Panc1 (cell line): Measurements from ENCODE around the gene EME2. TPM values are rescaled to one million over a fixed set of nuclear protein-coding genes. Genes with fewer than 3 reads are reported as not detected.

Source experiments
- ATAC-seq: fragments of 200-7000 bp; cut with Tn5 transposase; 2 replicates; pipeline ENCODE4 v1.9.1; 2020; ENCODE audit warnings: mild to moderate bottlenecking, moderate library complexity
- BruUV-seq: library from RNA; stranded (reverse); fragments of 400-500 nt; replicated peaks from 2 replicates; lab custom pipeline; 2021; lab: Mats Ljungman, UMichigan
- CTCF ChIA-PET: fragments of 300-600 bp; sonication (Branson Sonifier 250); formaldehyde crosslinking; loops from one replicate; lab custom pipeline; 2022; ENCODE audit warnings: antibody characterized with exemption; lab: Charles Lee
- POLR2A ChIA-PET: fragments of 300-600 bp; sonication (Branson Sonifier 250); formaldehyde crosslinking; loops from one replicate; lab custom pipeline; 2022; ENCODE audit warnings: antibody characterized with exemption; lab: Charles Lee
- DNase-seq: peaks from one replicate; pipeline ENCODE4 v3.0.0-alpha.2; 2010; ENCODE audit warnings: low read depth, low spot score
- H3K27ac ChIP-seq: 2 replicates; pipeline ENCODE4 v1.5.1; 2011; ENCODE audit warnings: mild to moderate bottlenecking, low read length, inconsistent platforms
- H3K27me3 ChIP-seq: fragments of 200-500 bp; sonication (Bioruptor generic); 2 replicates; pipeline ENCODE4 v1.6.0; 2014; ENCODE audit warnings: low read length, inconsistent platforms; ENCODE audit not compliant: control insufficient read depth, insufficient read depth
- H3K36me3 ChIP-seq: fragments of 200-500 bp; sonication (Bioruptor generic); 2 replicates; pipeline ENCODE4 v1.5.1; 2014; ENCODE audit warnings: inconsistent platforms, mild to moderate bottlenecking, low read length, moderate library complexity; ENCODE audit not compliant: control insufficient read depth, insufficient read depth
- H3K4me1 ChIP-seq: 2 replicates; pipeline ENCODE4 v1.5.1; 2011; ENCODE audit warnings: inconsistent platforms, mild to moderate bottlenecking, low read length, moderate library complexity; ENCODE audit not compliant: control insufficient read depth, insufficient read depth
- H3K4me3 ChIP-seq, 2 experiments: 2 replicates each; pipeline ENCODE4 v1.5.1; 2011 to 2012; ENCODE audit warnings: low read depth in 2 of 2, low read length in 2 of 2, mild to moderate bottlenecking in 2 of 2, inconsistent platforms in 1 of 2, moderate library complexity in 1 of 2
- H3K9me3 ChIP-seq: fragments of 200-500 bp; sonication (Bioruptor generic); 2 replicates; pipeline ENCODE4 v1.5.1; 2014; ENCODE audit warnings: low read depth, mild to moderate bottlenecking, inconsistent platforms, low read length, moderate library complexity; ENCODE audit not compliant: control insufficient read depth, insufficient read depth
- POLR2AphosphoS5 ChIP-seq: IDR thresholded peaks from 2 replicates; pipeline ENCODE4 v1.6.1; 2012; ENCODE audit warnings: mild to moderate bottlenecking, low read depth, low read length, moderate library complexity
- SIN3A ChIP-seq: IDR thresholded peaks from 2 replicates; pipeline ENCODE4 v1.6.1; 2012; ENCODE audit warnings: low read depth, mild to moderate bottlenecking, low read length, moderate library complexity, borderline replicate concordance; ENCODE audit not compliant: insufficient read depth
- TCF7L2 ChIP-seq: IDR thresholded peaks from 2 replicates; pipeline ENCODE4 v1.6.1; 2011; ENCODE audit warnings: mild to moderate bottlenecking, low read depth, low read length, inconsistent platforms
- in situ Hi-C: cut with HindIII; loops from 2 replicates; pipeline ENCODE4 v1.10.0; 2016; ENCODE audit warnings: low sequenced_read_pairs, low pct_unique_long_range_greater_than_20kb
- intact Hi-C: fragments of 100-400 bp; cut with micrococcal nuclease; formaldehyde crosslinking; loops from one replicate; pipeline ENCODE4 v1.10.0; 2022; ENCODE audit not compliant: unreplicated experiment
- total RNA-seq: library from RNA; stranded (reverse); gene quantifications from one replicate; pipeline ENCODE4 v1.2.1, GENCODE V29; 2021; ENCODE audit not compliant: unreplicated experiment
- TF ChIP-seq, protein P1 (sequence below), 2 experiments: IDR thresholded peaks; 2 replicates each; pipeline ENCODE4 v1.6.1; 2011 to 2012; ENCODE audit warnings: low read depth in 2 of 2, control low read depth in 1 of 2, low read length in 1 of 2, mild to moderate bottlenecking in 1 of 2, moderate library complexity in 1 of 2; ENCODE audit not compliant: insufficient read depth in 1 of 2
- TF ChIP-seq, protein P2 (sequence below): fragments of 450-650 bp; IDR thresholded peaks from 2 replicates; pipeline ENCODE4 v1.5.1; 2017; ENCODE audit warnings: mild to moderate bottlenecking

Gene EME2
- total RNA-seq, 1 experiment from 2014 or later = 53.4 TPM

GRCh38 chr16:1775006-1775845 is 2.6 kb downstream of the EME2 start:
- POLR2A ChIA-PET = no interaction called here

GRCh38 chr16:1775846-1776671 is 3.4 kb downstream of the EME2 start:
- BruUV-seq = no TSS peak
- TF ChIP-seq POLR2AphosphoS5 (no peak), SIN3A (no peak), TCF7L2 (no peak)
- TF ChIP-seq, protein P1, sequence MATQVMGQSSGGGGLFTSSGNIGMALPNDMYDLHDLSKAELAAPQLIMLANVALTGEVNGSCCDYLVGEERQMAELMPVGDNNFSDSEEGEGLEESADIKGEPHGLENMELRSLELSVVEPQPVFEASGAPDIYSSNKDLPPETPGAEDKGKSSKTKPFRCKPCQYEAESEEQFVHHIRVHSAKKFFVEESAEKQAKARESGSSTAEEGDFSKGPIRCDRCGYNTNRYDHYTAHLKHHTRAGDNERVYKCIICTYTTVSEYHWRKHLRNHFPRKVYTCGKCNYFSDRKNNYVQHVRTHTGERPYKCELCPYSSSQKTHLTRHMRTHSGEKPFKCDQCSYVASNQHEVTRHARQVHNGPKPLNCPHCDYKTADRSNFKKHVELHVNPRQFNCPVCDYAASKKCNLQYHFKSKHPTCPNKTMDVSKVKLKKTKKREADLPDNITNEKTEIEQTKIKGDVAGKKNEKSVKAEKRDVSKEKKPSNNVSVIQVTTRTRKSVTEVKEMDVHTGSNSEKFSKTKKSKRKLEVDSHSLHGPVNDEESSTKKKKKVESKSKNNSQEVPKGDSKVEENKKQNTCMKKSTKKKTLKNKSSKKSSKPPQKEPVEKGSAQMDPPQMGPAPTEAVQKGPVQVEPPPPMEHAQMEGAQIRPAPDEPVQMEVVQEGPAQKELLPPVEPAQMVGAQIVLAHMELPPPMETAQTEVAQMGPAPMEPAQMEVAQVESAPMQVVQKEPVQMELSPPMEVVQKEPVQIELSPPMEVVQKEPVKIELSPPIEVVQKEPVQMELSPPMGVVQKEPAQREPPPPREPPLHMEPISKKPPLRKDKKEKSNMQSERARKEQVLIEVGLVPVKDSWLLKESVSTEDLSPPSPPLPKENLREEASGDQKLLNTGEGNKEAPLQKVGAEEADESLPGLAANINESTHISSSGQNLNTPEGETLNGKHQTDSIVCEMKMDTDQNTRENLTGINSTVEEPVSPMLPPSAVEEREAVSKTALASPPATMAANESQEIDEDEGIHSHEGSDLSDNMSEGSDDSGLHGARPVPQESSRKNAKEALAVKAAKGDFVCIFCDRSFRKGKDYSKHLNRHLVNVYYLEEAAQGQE (IDR thresholded peaks at IDR 0.05; ENCODE audit: insufficient read depth in 1 of 2, low read depth in 2 of 2, low read length in 1 of 2) = no peak
- TF ChIP-seq, protein P2, sequence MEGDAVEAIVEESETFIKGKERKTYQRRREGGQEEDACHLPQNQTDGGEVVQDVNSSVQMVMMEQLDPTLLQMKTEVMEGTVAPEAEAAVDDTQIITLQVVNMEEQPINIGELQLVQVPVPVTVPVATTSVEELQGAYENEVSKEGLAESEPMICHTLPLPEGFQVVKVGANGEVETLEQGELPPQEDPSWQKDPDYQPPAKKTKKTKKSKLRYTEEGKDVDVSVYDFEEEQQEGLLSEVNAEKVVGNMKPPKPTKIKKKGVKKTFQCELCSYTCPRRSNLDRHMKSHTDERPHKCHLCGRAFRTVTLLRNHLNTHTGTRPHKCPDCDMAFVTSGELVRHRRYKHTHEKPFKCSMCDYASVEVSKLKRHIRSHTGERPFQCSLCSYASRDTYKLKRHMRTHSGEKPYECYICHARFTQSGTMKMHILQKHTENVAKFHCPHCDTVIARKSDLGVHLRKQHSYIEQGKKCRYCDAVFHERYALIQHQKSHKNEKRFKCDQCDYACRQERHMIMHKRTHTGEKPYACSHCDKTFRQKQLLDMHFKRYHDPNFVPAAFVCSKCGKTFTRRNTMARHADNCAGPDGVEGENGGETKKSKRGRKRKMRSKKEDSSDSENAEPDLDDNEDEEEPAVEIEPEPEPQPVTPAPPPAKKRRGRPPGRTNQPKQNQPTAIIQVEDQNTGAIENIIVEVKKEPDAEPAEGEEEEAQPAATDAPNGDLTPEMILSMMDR = no peak
- POLR2A ChIA-PET = no interaction called here
- DNase-seq (no peak), ATAC-seq (no peak)
- Histone ChIP-seq H3K4me1 (peaks cover 59% of the 10 kb centered on the region), H3K4me3 (no peak overlapping the region), H3K9me3 (no peaks in the 10 kb centered on the region), H3K27me3 (no peaks in the 10 kb centered on the region), H3K27ac (peak overlapping the region; percentile 17; the same call in 1 of the 2 replicates), H3K36me3 (no peaks in the 10 kb centered on the region; the same call in 1 of the 2 replicates)
- CTCF ChIA-PET = no interaction called here
- intact Hi-C loops (loop anchor here (10.0 kb wide), 1 partner anchor 1091 kb away; the partner anchor contains the start of genes JMJD8 and STUB1), in situ Hi-C loops (no loop called here)

More at GRCh38 chr16:1775006-1775845, 2.6 kb downstream of the EME2 start:
- H3K27me3 ChIP-seq = no peaks in the 10 kb centered on the region
- BruUV-seq = TSS peak; percentile 24
- H3K4me3 ChIP-seq = no peak overlapping the region
- CTCF ChIA-PET = interaction anchor here (0.5 kb wide), 1 partner anchor 162 kb away, joined by 4 read pairs; no protein-coding TSS in a partner anchor
- no peaks in the 10 kb centered on the region; the same call in 1 of the 2 replicates for H3K36me3 ChIP-seq
- ATAC-seq = no peak
- no peak for DNase-seq
- TF ChIP-seq SIN3A (no peak), TCF7L2 (no peak), POLR2AphosphoS5 (no peak)
- intact Hi-C loops = loop anchor here (10.0 kb wide), 1 partner anchor 1090 kb away; the partner anchor contains the start of genes JMJD8 and STUB1
- H3K9me3 ChIP-seq = no peaks in the 10 kb centered on the region
- H3K27ac ChIP-seq = peak overlapping the region; percentile 95
- peaks cover 53% of the 10 kb centered on the region for H3K4me1 ChIP-seq
- in situ Hi-C loops = no loop called here
